DOHH2 (cell line): ENCODE results near the gene RETREG1.

Experiments
- H3F3A ChIP-seq: fragments of 200-600 bp; sonication (generic), shearing (Covaris generic); 2 replicates; pipeline ENCODE4 v1.6.0; 2016; ENCODE audit warnings: antibody characterized with exemption, mild to moderate bottlenecking; ENCODE audit not compliant: control insufficient read depth, insufficient read depth
- H3K27ac ChIP-seq: fragments of 200-600 bp; sonication (generic); 2 replicates; pipeline ENCODE4 v1.5.1; 2014; ENCODE audit warnings: low read depth, mild to moderate bottlenecking, low read length, moderate library complexity
- H3K27me3 ChIP-seq: fragments of 200-600 bp; sonication (generic); 2 replicates; pipeline ENCODE4 v1.6.1; 2014; ENCODE audit warnings: mild to moderate bottlenecking, low read length, mixed read lengths; ENCODE audit not compliant: control insufficient read depth
- H3K36me3 ChIP-seq: fragments of 200-600 bp; sonication (generic); 2 replicates; pipeline ENCODE4 v1.6.1; 2014; ENCODE audit warnings: mild to moderate bottlenecking, low read length, moderate library complexity, mixed read lengths; ENCODE audit not compliant: control insufficient read depth
- H3K4me1 ChIP-seq: fragments of 200-600 bp; sonication (generic); 2 replicates; pipeline ENCODE4 v1.6.1; 2014; ENCODE audit warnings: mild to moderate bottlenecking, low read length, mixed read lengths; ENCODE audit not compliant: control insufficient read depth
- H3K4me2 ChIP-seq: fragments of 200-600 bp; sonication (generic); 2 replicates; pipeline ENCODE4 v1.6.0; 2014; ENCODE audit warnings: mild to moderate bottlenecking, low read length, moderate library complexity
- H3K4me3 ChIP-seq: fragments of 200-600 bp; sonication (generic); 2 replicates; pipeline ENCODE4 v1.5.1; 2014; ENCODE audit warnings: mild to moderate bottlenecking, low read length, mixed read lengths
- H3K79me2 ChIP-seq: fragments of 200-600 bp; sonication (generic); 2 replicates; pipeline ENCODE4 v1.6.1; 2014; ENCODE audit warnings: mild to moderate bottlenecking, low read length, mixed read lengths; ENCODE audit not compliant: control insufficient read depth
- H3K9me2 ChIP-seq: fragments of 200-600 bp; sonication (generic); replicated peaks from 2 replicates; pipeline ENCODE4 v1.6.1; 2014; ENCODE audit warnings: mild to moderate bottlenecking, low read length, mixed read lengths; ENCODE audit not compliant: control insufficient read depth
- H3K9me3 ChIP-seq: fragments of 200-600 bp; sonication (generic); 2 replicates; pipeline ENCODE4 v1.6.1; 2014; ENCODE audit warnings: antibody characterized with exemption, low read length, mixed read lengths; ENCODE audit not compliant: control insufficient read depth, insufficient read depth
- H4K20me1 ChIP-seq: fragments of 200-600 bp; sonication (generic); 2 replicates; pipeline ENCODE4 v1.6.0; 2014; ENCODE audit warnings: low read depth, mild to moderate bottlenecking, antibody characterized with exemption, low read length, moderate library complexity; ENCODE audit not compliant: control insufficient read depth, insufficient read depth
- EZH2phosphoT487 ChIP-seq: fragments of 200-600 bp; sonication (generic); IDR thresholded peaks from 2 replicates; pipeline ENCODE4 v1.6.1; 2017; ENCODE audit warnings: borderline replicate concordance, mild to moderate bottlenecking, antibody characterized with exemption, low read length, moderate library complexity, mixed read lengths
- TF ChIP-seq, protein P1 (sequence below): fragments of 200-600 bp; sonication (generic); IDR thresholded peaks from one replicate; pipeline ENCODE4 v1.5.1; 2014; ENCODE audit warnings: antibody characterized with exemption, mild to moderate bottlenecking, low read depth, low read length; ENCODE audit not compliant: poor library complexity, severe bottlenecking

RETREG1 gene

GRCh38 chr5:16510098-16510497, 106.7 kb downstream of the RETREG1 start:
- H3K27me3 ChIP-seq, result no peaks in the 10 kb centered on the region
- TF ChIP-seq, protein P1, sequence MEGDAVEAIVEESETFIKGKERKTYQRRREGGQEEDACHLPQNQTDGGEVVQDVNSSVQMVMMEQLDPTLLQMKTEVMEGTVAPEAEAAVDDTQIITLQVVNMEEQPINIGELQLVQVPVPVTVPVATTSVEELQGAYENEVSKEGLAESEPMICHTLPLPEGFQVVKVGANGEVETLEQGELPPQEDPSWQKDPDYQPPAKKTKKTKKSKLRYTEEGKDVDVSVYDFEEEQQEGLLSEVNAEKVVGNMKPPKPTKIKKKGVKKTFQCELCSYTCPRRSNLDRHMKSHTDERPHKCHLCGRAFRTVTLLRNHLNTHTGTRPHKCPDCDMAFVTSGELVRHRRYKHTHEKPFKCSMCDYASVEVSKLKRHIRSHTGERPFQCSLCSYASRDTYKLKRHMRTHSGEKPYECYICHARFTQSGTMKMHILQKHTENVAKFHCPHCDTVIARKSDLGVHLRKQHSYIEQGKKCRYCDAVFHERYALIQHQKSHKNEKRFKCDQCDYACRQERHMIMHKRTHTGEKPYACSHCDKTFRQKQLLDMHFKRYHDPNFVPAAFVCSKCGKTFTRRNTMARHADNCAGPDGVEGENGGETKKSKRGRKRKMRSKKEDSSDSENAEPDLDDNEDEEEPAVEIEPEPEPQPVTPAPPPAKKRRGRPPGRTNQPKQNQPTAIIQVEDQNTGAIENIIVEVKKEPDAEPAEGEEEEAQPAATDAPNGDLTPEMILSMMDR, result no peak
- no peak for TF ChIP-seq EZH2phosphoT487
- H3K9me2 ChIP-seq, result no peaks in the 10 kb centered on the region
- H3K36me3 ChIP-seq, result no peaks in the 10 kb centered on the region
- H3K9me3 ChIP-seq, result no peaks in the 10 kb centered on the region
- H3F3A ChIP-seq, result no peaks in the 10 kb centered on the region
- no peaks in the 10 kb centered on the region for H4K20me1 ChIP-seq
- H3K4me3 ChIP-seq, result no peak overlapping the region
- no peaks in the 10 kb centered on the region for H3K4me1 ChIP-seq
- H3K4me2 ChIP-seq, result no peak overlapping the region
- H3K27ac ChIP-seq, result no peak overlapping the region
- no peaks in the 10 kb centered on the region for H3K79me2 ChIP-seq

- no peaks in the 10 kb centered on the region for H4K20me1 ChIP-seq
- no peak overlapping the region for H3K27ac ChIP-seq
- H3K4me1 ChIP-seq, result no peaks in the 10 kb centered on the region
- no peaks in the 10 kb centered on the region for H3K9me2 ChIP-seq
- no peaks in the 10 kb centered on the region for H3K36me3 ChIP-seq
- no peak overlapping the region for H3K4me2 ChIP-seq
- no peak overlapping the region for H3K4me3 ChIP-seq
- H3K27me3 ChIP-seq, result no peaks in the 10 kb centered on the region
- H3K79me2 ChIP-seq, result no peaks in the 10 kb centered on the region
- H3F3A ChIP-seq, result no peaks in the 10 kb centered on the region
- no peak for TF ChIP-seq EZH2phosphoT487
- TF ChIP-seq, protein P1, result no peak
- H3K9me3 ChIP-seq, result no peaks in the 10 kb centered on the region
Measured at GRCh38 chr5:16508730-16509531, 107.9 kb downstream of the RETREG1 start.

- no peaks in the 10 kb centered on the region for H3F3A ChIP-seq
- H3K9me2 ChIP-seq, result no peaks in the 10 kb centered on the region
- H3K79me2 ChIP-seq, result no peaks in the 10 kb centered on the region
- H3K4me2 ChIP-seq, result no peak overlapping the region
- H3K4me3 ChIP-seq, result no peak overlapping the region
- no peak overlapping the region for H3K27ac ChIP-seq
- H3K9me3 ChIP-seq, result no peaks in the 10 kb centered on the region
- H3K36me3 ChIP-seq, result no peaks in the 10 kb centered on the region
- no peaks in the 10 kb centered on the region for H4K20me1 ChIP-seq
- no peaks in the 10 kb centered on the region for H3K4me1 ChIP-seq
- TF ChIP-seq, protein P1, result no peak
- TF ChIP-seq EZH2phosphoT487, result no peak
- H3K27me3 ChIP-seq, result no peaks in the 10 kb centered on the region
Measured at GRCh38 chr5:16507716-16508115, 109.1 kb downstream of the RETREG1 start.
